GM23248 (cell line): ENCODE measurements around the gene RABL6.

Experiments used
- EZH2 ChIP-seq: fragments of 200-600 bp; sonication (generic); IDR thresholded peaks from 2 replicates; pipeline ENCODE4 v1.6.1; 2018; ENCODE audit warnings: antibody characterized with exemption, mild to moderate bottlenecking; ENCODE audit not compliant: insufficient read depth, poor library complexity, severe bottlenecking
- EZH2phosphoT487 ChIP-seq: fragments of 200-600 bp; sonication (generic); IDR thresholded peaks from 2 replicates; pipeline ENCODE4 v1.6.1; 2018; ENCODE audit warnings: antibody characterized with exemption, moderate library complexity, mild to moderate bottlenecking, low read depth; ENCODE audit not compliant: insufficient read depth

- TF ChIP-seq EZH2 = no peak
- no peak for TF ChIP-seq EZH2phosphoT487
Observed at GRCh38 chr9:136854842-136855460, 47.2 kb downstream of the RABL6 start.
